Measurements from ENCODE around the gene ONECUT3.

Gene ONECUT3

DNA sequence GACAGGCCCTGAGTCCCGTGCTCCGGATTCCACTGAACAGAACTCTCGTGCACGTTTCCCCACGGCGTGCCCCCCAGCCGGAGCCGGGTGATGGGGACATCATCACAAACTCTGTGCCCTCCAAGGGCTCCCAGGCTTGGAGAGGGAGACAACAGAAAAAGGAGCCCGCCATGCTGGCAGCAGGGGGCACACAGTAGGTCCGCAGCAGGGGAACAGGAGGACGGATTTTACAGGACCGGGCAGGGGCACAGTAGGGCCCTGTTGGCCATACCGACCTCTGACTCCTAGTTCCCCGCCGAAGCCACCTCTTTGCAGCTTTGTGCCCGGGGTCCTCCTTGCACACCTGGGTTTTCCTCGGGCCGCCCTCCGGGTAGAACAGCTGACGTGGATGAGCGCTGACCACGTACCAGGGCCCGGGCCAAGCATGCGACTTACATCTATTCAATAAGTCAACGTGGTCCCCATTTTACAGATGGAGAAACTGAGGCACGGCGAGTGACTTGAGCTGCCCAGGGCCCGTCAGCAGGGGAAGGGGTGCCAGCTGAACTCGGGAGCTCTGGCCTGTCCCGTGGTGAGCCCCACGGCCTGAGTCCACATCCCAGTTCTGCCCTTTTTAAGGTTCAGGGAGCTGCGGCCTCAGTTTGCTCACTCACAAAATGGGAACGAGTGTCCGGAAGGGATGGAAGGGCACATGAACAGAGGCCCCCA is 10.2 kb upstream of the ONECUT3 start:
- no peak for DNase-seq

DNA sequence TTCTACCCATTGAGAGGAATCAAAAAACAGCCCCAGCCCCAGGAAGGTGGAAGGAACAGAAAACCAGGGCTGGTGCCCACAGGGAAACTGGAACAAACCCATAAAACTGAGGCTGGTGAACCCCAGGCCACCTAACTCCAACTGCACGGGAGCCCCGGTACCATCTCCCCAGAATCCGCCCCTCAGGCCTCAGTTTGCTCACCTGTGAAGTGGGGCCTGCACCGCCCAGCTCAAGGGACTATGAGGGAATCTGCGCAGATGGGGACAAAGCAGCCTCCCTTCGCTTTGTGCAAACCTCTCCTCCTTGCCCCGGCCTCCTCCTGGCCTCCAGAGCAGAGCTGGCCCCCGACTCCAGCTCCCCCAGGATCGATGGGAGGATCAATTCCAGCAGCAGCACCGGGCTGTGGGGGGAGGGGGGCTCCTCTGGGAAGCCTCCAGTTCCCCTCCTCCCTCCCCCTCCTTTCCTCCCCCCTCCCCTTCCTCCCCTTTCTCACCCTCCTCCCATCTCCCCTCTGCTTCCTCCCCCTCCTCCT is 9.1 kb upstream of the ONECUT3 start:
- no peak for DNase-seq

DNA sequence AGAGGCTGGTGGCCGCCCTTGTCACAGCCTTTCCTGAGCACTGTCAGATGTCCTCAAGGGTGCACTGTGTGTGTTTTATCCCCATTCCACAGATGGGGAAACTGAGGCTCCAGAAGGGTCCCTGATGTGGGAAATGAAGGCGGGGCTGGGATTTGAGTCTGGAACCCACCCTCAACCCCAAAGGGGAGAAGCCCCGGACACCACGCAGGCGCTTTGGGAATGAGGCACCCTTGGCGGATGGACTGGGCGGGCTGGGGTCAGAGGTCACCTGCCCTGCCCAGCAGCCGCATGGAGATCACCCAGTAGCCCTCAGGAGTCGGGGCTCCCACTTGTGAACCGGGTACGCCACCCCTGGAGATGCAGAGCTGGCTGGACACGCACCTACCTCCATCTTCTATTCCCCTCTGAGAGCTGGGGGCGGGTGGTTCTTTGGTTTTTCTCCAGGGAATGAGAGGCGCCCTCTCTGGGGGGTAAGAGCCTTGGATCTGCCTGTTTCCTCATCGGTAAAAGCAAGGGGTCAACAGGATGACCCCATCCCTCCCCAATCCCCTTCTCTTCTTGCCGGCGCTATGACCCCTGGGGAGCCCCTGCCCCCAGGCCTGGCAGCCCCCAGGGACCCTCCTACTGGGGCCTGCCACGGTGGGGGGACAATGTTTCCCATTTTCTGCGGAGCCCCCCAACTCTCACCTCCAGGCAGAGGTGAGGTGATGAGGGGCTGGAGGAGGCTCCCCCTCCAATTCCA is 8.3 kb upstream of the ONECUT3 start:
- DNase-seq, result no peak

DNA sequence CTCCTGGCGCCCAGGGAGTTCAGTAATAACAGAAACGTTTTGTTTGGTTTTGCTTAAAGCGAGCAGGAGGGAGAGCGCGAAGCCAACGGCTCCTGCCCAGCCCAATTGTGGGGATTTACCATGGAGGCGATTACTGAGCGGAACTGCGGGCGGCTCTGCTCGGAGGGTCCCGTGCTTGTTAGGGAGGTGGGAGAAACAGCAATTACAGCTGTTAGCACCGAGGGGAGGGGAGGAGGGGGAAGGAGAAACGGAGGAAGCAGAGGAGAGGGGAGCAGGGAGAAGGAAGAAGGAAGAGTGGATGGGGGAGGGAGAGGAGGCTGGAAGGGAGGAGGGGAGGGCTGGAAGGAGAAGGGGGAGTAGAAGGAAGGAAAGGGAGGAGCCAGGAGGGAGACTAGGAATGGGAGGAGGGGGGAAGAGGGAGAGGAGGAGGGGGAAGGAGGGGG is 7.7 kb upstream of the ONECUT3 start:
- no peak for DNase-seq

DNA sequence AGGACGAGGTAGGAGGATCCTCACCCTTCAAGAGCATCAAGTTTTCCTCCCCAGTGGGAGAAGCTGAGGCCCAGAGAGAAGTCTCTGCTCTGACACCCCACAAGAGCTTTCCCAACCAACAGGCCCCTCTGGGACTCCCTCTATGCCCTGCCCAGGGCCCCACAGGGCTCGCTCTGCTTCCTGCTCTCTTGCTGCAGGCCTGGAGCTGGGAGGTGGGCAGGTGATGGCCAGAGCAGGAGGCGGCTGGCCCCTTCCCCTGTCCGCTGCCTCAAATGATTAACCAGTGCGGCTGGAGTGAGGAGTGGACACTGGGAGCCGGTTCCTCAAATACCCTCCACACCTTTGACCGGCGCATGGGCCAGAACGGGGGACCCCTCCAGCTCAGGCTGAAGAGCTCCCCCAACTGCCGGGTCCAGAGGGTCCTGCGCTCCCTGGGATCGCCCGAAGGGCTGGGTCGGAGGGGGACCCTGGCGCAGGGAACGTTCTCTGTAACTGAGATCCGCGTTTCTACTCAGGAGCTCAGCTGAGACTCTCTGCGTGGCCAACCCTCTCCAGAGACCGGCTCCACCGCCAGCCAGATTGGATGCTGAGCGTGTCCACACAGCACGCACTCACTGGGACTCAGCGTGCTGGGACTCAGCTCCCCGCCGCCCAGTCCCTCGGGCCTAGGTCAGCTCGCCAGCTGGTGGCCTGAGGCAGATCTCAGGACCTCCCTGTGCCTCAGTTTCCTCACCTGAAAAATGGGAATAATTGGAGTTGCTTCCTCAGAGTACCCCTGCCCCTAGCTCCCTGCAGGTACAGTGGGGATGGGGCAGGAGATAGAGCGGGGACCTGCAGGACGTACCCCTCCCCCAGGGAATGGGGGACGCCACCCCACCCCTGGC is 6.7 kb upstream of the ONECUT3 start:
- DNase-seq, result no peak

DNA sequence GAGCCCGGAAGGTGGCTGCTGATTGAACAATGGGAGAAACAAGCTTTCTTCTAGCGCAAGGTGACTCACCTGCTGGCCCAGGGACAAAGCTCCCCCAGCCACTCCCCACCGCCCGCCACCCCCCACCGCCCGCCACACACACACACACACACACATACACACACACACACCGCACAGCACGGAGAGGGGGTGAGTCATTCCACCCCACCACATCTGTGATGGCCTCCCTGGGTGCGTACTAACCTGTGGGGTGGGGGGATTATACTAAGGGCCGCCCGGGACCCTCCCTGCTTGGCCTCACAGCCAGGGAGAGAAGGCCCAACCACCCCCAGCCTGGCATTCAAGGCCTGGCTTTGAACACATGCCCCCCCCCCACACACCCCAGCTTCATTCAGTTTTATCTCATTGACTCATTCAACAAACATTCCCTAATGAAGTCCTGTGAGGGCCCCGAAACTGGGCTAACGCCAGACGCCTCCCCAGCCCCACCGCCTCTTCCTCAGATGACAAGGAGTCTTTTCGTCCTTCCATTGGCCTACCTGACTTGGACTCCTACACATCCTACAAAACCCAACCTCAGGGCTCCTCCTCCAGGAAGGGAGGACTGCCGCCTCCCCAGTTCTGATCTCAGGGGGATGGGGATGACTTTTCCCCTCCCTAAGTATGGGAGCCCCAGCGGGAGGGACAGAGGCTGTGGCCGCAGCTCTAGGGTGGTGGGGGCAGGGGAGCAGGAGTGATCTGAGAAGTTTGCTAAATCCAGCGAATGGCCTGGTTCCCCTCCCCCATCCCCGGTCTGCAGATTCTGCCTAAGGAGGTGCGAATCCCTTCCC is 5.8 kb upstream of the ONECUT3 start:
- DNase-seq, result peak; percentile 44 to 62

DNA sequence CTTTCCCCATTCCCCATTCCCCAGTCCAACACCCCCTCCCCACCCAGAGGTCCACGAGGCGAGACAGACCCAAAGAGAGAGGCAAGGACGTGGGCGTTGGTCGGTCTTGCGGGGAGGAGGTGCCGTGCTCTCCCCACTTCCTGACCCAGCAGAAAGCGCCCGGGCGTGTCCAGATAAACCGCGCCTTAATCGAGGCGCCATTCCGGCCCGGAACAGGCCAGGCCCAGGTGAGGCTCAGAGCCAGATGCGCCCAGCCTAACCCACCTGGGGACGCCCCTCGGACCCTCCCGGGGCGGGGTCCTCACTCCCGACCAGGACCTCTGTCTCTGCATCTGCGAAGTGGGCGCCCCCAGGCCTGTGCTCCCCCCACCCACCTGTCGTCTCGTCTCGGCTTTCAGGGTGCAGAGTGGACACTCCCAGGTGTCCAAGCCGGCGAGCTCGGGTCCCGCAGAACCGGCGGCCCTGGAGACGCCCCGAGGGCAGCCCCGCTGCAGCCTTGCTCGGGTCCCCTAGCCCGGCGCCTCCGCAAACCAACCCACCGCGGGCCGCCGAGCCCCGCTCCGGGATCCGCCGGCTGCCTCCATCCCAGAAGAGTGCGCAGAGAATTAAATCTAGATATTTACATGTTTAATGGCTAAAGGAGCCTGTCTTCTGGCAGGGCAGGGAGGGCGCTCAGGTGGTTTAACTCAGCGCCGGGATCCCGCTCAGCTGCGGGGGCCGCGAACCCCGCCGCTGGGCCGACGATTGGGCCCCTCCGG is 5.0 kb upstream of the ONECUT3 start:
- no peak for DNase-seq

DNA sequence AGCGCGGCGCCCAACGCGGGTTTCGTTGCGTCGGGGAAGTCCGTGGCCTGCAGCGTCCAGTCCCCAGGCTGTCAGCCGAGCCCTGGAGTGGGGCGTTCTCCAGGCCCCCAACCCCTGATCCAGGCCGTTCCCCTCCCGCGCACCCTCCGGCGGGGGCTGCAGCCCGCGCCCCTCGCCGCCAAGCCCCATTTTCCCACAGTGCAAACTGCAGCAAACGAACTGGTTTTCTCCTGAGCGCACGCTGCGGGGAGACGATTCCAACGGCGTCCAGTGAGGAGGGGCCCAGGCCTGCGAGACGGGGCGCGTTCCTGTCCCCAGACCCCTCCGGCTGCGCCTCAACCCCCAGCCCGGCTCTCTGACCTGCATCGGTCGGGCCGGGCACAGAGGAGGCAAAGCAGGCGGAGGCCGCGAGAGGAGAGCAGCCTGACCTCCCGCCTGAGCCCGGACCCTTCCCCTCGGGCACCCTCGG is 4.4 kb upstream of the ONECUT3 start:
- no peak for DNase-seq

DNA sequence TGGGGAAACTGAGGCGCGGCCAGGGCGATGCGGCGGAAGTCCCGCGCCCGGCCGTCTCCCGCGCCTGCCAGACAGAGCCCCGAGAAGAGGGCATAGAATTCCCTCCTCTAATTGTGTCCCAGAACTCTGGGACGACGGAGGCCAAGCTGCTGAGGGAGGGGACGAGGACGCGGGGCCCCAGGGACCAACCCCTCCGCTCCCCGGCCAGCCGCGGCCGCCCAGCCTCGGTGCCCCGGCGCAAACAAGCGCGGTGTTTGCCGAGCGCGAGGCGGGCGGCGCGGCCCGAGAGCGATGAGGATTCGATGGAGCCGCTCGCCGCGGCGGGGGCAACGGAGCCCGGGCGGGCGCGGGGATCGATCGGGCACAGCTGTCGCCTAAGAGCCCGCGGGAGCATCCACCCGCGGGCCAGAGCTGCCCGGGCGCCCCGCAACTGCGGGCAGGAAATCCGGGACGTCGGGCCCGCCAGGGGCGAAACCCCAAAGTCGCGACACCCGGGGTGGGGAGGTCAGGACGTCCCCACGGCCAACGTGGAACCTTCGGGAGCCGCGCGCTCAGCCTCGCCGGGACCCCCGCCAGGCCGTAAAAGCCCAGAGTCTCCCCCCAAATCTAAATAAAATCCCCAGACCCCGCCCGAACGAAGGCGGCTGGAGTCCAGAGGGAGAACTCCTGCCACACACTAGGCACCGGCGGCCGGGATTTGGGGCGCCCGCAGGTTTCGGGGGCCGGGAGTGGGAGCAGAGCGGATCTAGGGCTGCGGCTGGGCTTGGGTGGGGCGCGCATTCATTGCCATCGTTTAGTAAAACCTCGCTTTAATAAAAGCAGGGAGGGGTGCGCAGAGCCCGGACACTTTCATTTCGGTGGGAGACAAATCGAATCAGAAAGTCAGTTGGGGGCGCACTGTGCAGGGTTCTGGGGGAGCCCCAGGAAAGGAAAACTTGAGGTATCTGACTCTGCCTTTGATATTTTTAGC is 3.6 kb upstream of the ONECUT3 start:
- DNase-seq, result no peak

DNA sequence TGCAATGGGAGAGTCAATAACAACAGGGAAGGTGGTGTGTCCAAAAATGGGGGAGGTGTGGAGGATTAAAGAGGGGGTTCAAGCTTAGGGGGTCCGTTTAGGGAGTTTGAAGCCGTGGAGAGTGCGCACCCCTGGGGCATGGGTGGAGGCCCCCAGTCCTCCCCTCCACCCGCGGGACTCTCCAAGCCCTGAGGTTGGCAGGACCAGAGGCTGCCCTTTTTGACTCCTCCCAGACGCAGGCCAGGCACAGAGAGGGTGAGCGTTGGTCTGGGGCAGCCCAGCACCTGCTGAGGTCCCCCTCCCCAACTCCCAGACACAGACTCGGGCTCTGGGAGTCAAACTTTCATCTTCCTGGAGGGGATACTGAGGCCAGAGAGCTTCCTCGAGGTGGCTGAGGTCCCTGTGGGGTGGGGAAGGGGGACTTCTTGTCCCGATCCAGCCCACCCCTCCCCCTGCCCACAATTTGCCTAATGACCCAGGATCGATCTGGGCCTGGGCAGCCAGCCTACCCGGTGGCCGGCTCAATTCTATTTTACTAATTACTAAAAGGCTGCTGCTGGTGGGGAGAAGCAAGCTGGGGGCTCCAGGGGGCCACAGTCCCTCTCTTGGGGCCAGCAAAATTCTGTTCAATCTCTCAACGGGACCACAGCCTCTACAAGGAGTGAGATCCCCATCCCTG is 2.8 kb upstream of the ONECUT3 start:
- DNase-seq, result no peak

DNA sequence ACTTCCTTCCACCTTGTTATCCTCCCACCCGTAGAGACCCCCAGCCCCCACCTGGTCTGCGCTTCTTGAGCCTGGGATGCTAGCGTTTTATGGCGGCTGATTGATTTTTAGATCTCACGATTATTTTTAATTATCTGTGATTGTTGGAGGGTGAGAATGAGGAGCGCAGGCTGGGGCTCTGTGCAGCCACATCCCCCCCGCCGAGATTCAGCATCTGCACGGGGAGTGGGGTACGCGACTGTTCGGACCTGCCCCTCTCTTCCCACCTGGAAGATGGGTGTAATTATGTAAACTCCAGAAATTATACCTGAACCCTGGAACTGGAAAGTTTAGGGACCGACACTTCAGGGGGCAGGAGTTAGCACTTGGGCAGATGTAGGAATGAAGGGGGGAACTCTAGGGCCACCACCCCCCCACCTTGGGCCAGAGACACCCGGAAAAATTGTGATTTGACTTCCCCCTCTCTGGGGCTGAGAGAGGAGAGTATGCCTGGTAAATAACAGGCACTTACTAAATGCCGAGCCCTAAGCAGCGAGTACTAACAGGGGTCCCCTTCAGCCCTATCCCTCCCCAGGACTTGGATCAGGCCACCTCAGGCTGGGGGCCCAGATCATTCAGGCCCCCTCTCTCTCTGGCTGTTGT is 1.8 kb upstream of the ONECUT3 start:
- no peak for DNase-seq

DNA sequence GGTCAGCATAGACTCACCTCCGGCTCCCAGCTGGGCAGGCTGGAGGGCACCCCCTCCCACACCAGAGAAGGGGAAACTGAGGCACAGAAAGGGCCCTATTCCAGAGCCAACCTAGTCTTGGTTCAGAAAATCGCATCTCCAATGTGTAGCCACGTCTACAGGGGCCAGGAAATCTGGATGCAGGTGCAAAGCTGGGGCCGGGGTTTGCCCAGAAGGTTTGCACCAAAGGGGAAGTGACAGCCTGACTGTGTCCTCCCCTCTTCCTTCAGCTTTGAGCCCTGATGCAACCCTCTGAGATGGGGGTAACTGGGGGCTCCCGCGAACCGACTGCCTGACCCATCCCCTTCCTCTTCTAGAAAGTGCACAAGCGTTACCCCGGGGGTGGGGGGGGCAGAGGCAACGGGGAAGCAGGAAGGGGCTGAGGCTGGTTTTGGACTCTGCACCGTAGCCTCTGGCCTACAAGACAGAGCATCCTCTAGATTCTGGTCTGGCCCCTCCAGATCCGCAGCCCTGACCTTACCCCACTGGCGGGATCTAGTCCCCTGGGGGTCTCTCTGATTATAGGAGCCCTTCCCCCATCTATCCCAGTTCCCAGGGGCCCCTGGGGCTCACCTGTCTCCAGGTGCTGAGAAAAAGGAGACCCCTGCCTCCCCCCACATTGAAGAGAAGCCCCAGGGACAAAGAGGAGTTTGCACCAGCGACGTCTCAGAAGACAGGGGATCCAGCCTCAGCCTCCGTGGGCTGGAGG is 1.1 kb upstream of the ONECUT3 start:
- DNase-seq, result no peak

DNA sequence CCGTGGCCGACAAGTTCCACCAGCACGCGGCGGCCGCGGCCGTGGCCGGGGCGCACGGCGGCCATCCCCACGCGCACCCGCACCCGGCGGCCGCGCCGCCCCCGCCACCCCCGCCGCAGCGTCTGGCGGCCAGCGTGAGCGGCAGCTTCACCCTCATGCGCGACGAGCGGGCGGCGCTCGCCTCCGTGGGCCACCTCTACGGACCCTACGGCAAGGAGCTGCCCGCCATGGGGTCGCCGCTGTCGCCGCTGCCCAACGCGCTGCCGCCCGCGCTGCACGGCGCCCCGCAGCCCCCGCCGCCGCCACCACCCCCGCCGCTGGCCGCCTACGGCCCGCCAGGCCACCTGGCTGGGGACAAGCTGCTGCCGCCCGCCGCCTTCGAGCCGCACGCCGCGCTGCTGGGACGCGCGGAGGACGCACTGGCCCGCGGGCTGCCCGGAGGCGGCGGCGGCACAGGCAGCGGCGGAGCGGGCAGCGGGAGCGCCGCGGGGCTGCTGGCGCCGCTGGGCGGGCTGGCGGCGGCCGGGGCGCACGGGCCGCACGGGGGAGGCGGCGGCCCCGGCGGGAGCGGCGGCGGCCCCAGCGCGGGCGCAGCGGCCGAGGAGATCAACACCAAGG is 821 bp downstream of the ONECUT3 start:
- no peak for DNase-seq

DNA sequence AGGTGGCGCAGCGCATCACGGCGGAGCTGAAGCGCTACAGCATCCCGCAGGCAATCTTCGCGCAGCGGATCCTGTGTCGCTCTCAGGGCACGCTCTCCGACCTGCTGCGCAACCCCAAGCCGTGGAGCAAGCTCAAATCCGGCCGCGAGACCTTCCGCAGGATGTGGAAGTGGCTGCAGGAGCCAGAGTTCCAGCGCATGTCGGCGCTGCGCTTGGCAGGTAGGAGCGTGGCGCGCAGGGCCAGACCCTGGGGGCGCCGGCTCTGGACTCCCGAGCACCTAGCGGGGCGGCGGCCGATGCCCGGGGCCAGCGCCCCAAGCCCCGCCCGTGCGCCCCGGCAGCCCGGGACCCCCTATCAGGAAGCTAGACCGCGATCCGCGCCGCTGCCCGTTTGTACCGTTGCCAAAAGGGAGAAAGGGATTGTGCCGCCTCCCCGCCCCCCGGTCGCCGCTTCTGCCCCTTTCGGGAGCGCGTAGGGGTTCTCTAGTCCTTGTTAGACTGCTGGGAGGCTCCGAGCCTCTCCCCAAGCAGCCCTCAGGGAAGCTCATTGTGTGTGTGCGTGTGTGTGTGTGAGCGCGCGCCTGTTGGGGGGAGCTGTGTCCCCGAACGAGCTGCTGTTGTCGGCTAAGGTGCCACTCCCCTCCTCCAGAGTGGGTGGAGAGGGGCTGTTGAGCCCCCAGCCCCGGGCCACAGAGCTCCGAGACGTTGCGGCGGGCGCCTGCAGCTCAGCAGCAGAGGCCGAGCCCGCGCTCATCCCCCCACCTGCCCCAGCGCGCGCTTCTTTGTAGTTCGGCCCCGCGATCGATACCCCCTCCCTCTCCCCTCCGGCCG is 1.5 kb downstream of the ONECUT3 start:
- DNase-seq, result no peak

DNA sequence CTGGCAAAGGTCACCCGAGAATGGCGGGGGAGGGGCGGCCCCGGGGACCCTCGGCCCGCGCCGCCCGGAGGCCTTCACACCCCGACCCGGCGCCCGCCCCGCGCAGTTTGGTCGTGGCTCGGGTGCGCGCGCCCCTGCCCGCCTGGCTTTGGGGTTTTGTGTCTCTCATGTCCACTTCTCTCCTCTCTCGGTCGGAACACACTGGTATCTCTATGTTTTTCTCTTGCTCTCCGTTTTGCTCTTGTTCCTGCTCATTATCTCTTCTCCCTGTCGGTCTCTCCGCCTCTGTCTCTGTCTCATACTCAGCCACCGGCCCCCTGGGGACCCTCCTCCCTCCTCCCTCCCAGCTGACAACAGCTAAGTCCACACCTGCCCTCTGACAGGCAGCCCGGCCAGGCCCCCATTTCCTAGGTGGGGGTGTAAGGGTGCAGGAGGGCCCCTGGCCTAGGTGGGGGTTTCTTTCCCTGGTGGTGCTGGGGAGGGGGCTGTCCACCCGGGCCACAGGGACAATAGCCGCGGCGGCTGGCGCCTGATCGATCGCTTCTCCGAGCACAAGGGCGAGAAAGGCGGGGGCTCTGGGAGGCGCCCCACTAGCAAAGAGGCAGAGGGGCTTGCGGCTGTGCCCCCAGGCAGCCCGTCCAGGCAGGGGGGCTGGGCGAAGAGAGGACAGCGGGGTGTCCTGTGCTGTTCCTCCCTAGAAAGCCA is 2.3 kb downstream of the ONECUT3 start:
- DNase-seq, result no peak

DNA sequence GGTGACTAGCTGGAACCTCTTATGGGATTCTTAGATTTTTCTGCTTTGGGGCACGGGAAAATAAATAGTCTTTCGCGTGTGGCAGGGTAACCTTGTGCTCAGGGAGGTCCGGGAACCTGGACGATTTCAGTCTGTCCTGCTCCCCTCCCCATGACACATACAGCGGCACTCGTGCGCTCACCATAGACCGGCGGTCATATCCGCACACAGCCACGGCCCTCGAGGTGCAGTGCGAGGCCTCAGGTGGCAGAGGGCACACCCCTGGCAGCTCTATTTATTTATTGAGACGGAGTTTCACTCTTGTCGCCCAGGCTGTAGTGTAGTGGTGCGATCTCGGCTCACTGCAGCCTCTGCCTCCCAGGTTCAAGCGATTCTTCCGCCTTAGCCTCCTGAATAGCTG is 3.0 kb downstream of the ONECUT3 start:
- DNase-seq, result no peak
